Loucy (cell line): Measurements from ENCODE around the gene KRTAP10-1.

ENCODE experiments used
- H2AFZ ChIP-seq: fragments of 200-600 bp; sonication (generic); 2 replicates; pipeline ENCODE4 v1.6.0; 2016; ENCODE audit warnings: antibody characterized with exemption, mild to moderate bottlenecking, low read length, moderate library complexity
- H3F3A ChIP-seq: fragments of 200-600 bp; 2 replicates; pipeline ENCODE4 v1.6.0; 2016; ENCODE audit warnings: antibody characterized with exemption, low read depth, mild to moderate bottlenecking
- H3K27me3 ChIP-seq: fragments of 200-600 bp; sonication (generic); 2 replicates; pipeline ENCODE4 v1.6.1; 2014; ENCODE audit warnings: low read length, mild to moderate bottlenecking; ENCODE audit not compliant: insufficient read depth, poor library complexity, severe bottlenecking
- H3K36me3 ChIP-seq: fragments of 200-600 bp; sonication (generic); 2 replicates; pipeline ENCODE4 v1.6.1; 2016; ENCODE audit warnings: low read length; ENCODE audit not compliant: insufficient read depth
- H3K4me1 ChIP-seq: fragments of 200-600 bp; sonication (generic); 2 replicates; pipeline ENCODE4 v1.5.1; 2014; ENCODE audit warnings: low read length, mild to moderate bottlenecking; ENCODE audit not compliant: insufficient read depth, poor library complexity, severe bottlenecking
- H3K4me2 ChIP-seq: fragments of 200-600 bp; sonication (generic); 2 replicates; pipeline ENCODE4 v1.6.0; 2014; ENCODE audit warnings: antibody characterized with exemption, low read length, low read depth, mild to moderate bottlenecking; ENCODE audit not compliant: poor library complexity, severe bottlenecking
- H3K4me3 ChIP-seq: fragments of 200-600 bp; sonication (generic); 2 replicates; pipeline ENCODE4 v1.5.1; 2014; ENCODE audit warnings: low read length, mild to moderate bottlenecking, mixed read lengths; ENCODE audit not compliant: poor library complexity, severe bottlenecking
- H3K79me2 ChIP-seq: fragments of 200-600 bp; sonication (generic); 2 replicates; pipeline ENCODE4 v1.6.1; 2014; ENCODE audit warnings: low read length; ENCODE audit not compliant: insufficient read depth
- H3K9ac ChIP-seq: fragments of 200-600 bp; sonication (generic); 2 replicates; pipeline ENCODE4 v1.6.0; 2014; ENCODE audit warnings: mild to moderate bottlenecking, low read depth, low read length, moderate library complexity; ENCODE audit not compliant: poor library complexity, severe bottlenecking
- H3K9me2 ChIP-seq: fragments of 200-600 bp; sonication (generic); replicated peaks from 2 replicates; pipeline ENCODE4 v1.6.1; 2016; ENCODE audit warnings: low read depth, low read length, mixed read lengths
- H3K9me3 ChIP-seq: fragments of 200-600 bp; sonication (generic); 2 replicates; pipeline ENCODE4 v1.6.1; 2014; ENCODE audit warnings: mild to moderate bottlenecking, antibody characterized with exemption, low read length, low read depth; ENCODE audit not compliant: insufficient read depth
- H4K20me1 ChIP-seq: fragments of 200-600 bp; sonication (generic); 2 replicates; pipeline ENCODE4 v1.6.0; 2014; ENCODE audit warnings: antibody characterized with exemption, low read length, mild to moderate bottlenecking; ENCODE audit not compliant: insufficient read depth, poor library complexity, severe bottlenecking
- EZH2phosphoT487 ChIP-seq: fragments of 200-600 bp; IDR thresholded peaks from 2 replicates; pipeline ENCODE4 v1.6.1; 2018; ENCODE audit warnings: antibody characterized with exemption, mild to moderate bottlenecking, moderate library complexity, borderline replicate concordance
- TF ChIP-seq, protein P1 (sequence below): fragments of 200-600 bp; sonication (generic); conservative IDR thresholded peaks from 2 replicates; pipeline ENCODE4 v1.5.1; 2014; ENCODE audit warnings: mild to moderate bottlenecking, antibody characterized with exemption, low read length

Gene KRTAP10-1

DNA sequence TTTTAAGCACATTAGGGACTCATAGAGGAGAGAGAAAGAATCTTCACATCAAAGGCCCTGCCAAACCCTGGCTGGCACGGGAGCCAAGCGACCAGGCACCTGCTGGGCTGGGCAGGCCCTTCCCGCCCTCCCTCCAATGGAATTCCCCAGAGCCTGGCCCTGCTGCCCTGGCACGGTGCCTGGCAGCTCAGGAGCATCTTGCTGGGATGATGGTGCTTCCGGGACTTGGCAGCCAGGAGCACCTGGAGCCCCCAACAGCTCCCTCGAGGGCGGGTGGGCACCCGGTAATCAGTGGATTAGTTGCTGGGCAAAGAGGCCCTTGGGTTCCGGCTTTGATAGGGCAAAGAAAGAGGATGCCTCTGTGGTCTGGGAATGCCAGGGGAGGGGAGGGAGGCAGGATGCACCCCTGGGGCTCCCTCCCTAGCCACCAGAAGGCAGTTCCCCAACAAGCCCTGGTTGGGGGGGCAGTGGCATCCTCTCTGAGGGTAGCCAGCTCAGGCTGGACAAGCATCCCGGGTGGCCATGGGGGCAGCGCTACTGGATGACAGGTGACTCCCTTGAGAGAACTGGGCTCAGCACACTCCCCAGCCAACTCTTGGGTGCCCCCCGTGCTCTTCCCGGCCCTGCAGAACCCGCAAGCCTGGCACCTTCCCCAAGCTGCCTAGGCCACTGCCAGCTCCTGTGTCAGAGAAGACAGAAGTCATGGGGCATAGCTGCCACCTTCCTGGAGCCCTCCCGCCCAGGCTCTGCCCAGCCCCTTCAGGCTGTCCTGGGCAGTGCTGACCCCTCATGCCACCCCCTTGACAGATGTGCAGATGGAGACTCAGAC is 26.4 kb downstream of the KRTAP10-1 start:
- no peaks in the 10 kb centered on the region for H4K20me1 ChIP-seq
- H3K36me3 ChIP-seq, result no peaks in the 10 kb centered on the region
- no peak overlapping the region for H3K4me3 ChIP-seq
- H2AFZ ChIP-seq, result no peak overlapping the region
- no peaks in the 10 kb centered on the region for H3K27me3 ChIP-seq
- no peaks in the 10 kb centered on the region; the same call in 1 of the 2 replicates for H3K9me3 ChIP-seq
- no peak overlapping the region for H3K4me2 ChIP-seq
- no peaks in the 10 kb centered on the region for H3K79me2 ChIP-seq
- H3K9me2 ChIP-seq, result no peaks in the 10 kb centered on the region
- H3K4me1 ChIP-seq, result no peaks in the 10 kb centered on the region
- no peak for TF ChIP-seq EZH2phosphoT487
- TF ChIP-seq, protein P1, sequence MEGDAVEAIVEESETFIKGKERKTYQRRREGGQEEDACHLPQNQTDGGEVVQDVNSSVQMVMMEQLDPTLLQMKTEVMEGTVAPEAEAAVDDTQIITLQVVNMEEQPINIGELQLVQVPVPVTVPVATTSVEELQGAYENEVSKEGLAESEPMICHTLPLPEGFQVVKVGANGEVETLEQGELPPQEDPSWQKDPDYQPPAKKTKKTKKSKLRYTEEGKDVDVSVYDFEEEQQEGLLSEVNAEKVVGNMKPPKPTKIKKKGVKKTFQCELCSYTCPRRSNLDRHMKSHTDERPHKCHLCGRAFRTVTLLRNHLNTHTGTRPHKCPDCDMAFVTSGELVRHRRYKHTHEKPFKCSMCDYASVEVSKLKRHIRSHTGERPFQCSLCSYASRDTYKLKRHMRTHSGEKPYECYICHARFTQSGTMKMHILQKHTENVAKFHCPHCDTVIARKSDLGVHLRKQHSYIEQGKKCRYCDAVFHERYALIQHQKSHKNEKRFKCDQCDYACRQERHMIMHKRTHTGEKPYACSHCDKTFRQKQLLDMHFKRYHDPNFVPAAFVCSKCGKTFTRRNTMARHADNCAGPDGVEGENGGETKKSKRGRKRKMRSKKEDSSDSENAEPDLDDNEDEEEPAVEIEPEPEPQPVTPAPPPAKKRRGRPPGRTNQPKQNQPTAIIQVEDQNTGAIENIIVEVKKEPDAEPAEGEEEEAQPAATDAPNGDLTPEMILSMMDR, result no peak
- no peak overlapping the region for H3K9ac ChIP-seq
- no peaks in the 10 kb centered on the region for H3F3A ChIP-seq

DNA sequence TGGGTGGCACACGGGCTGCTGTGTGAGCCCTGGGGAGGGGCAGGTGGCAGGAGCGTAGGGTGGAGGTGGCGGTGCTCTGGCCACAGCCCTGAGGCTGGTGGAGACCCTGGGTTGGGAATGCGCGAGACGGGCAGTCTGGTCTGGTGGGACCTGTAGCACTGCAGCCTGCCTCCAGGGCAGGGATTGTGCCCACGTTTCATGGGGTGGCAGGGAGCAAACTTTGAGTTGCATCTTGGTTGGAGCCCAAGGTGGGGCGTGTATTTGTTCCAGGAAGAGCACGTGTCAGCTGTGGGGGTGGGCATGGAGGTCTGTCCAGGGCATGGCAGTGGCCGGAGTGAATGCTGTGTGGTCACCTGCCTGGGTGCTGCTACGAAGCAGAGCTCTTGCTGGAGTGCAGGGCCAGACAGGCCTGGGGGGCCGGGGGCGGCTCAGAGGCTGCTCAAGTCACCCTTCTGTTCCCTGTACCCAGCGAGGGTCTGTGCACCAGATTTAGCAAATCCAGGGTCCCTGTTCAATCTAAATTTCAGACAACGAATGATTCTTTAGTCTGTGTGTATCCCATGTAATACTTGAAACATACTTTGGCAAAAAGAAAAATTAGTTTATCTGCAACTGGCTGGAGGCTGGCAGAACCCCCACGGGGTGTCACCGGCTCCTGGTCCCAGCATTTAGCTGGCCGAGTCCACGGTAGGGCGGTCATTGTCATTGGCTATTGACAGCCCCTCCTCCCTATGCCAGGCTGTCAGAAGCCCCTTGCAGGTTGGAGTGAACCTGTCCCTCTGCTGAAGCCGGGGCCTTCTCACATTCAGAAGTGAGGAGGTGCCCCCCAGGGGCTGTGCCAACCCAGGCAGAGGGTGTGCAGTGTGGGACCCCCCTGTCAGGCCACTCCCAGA is 27.3 kb downstream of the KRTAP10-1 start:
- no peaks in the 10 kb centered on the region for H3K9me2 ChIP-seq
- no peaks in the 10 kb centered on the region for H3K79me2 ChIP-seq
- no peak for TF ChIP-seq EZH2phosphoT487
- TF ChIP-seq, protein P1, result no peak
- no peak overlapping the region for H3K4me2 ChIP-seq
- no peaks in the 10 kb centered on the region for H4K20me1 ChIP-seq
- no peaks in the 10 kb centered on the region; the same call in 1 of the 2 replicates for H3K9me3 ChIP-seq
- no peak overlapping the region for H3K9ac ChIP-seq
- H2AFZ ChIP-seq, result no peak overlapping the region
- H3K27me3 ChIP-seq, result no peaks in the 10 kb centered on the region
- H3K4me3 ChIP-seq, result no peak overlapping the region
- no peaks in the 10 kb centered on the region for H3F3A ChIP-seq
- H3K36me3 ChIP-seq, result no peaks in the 10 kb centered on the region
- H3K4me1 ChIP-seq, result no peaks in the 10 kb centered on the region

DNA sequence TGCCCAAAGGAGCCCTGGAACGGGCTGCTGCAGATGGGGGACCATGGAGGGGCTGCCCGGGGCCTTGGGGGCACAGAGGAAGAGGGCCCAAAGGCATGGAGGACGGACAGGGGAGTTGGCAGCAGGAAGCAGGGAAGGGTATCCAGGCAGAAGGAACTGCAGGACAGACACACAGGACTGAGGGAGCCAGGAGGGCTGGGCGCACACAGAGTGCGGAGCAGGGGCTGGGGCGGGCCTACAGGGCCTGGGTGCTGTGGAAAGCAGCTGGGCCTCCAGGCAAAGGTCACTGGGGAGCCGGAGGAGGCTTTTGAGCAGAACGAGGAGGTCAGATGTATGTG is 28.1 kb downstream of the KRTAP10-1 start:
- H3K4me2 ChIP-seq, result no peak overlapping the region
- H3K9me3 ChIP-seq, result no peaks in the 10 kb centered on the region
- H3K36me3 ChIP-seq, result no peaks in the 10 kb centered on the region
- no peak overlapping the region for H3K9ac ChIP-seq
- no peaks in the 10 kb centered on the region for H3K4me1 ChIP-seq
- no peaks in the 10 kb centered on the region for H3F3A ChIP-seq
- no peaks in the 10 kb centered on the region for H4K20me1 ChIP-seq
- no peaks in the 10 kb centered on the region for H3K27me3 ChIP-seq
- TF ChIP-seq, protein P1, result no peak
- no peak for TF ChIP-seq EZH2phosphoT487
- no peaks in the 10 kb centered on the region for H3K79me2 ChIP-seq
- no peak overlapping the region for H2AFZ ChIP-seq
- H3K9me2 ChIP-seq, result no peaks in the 10 kb centered on the region
- H3K4me3 ChIP-seq, result no peak overlapping the region
